Ovary (tissue), 3 donors: ENCODE results near the gene CAMKK2.

ENCODE experiments used
- EP300 ChIP-seq: sonication (generic); formaldehyde crosslinking; IDR thresholded peaks from one replicate; pipeline ENCODE4 v1.6.1; 2017; ENCODE audit warnings: antibody characterized with exemption
- TF ChIP-seq, protein P1 (sequence below), 3 donors: fragments of 450-650 bp in 2 of 3; fragments of 200-600 bp in 1 of 3; IDR thresholded peaks; one replicate each; pipeline versions ENCODE4 v1.5.1 to v1.8.0; 2016 to 2022; ENCODE audit warnings: antibody characterized with exemption in 3 of 3, mild to moderate bottlenecking in 1 of 3
- donor health status: DM: no; HTN: no; CAD: no.

DNA sequence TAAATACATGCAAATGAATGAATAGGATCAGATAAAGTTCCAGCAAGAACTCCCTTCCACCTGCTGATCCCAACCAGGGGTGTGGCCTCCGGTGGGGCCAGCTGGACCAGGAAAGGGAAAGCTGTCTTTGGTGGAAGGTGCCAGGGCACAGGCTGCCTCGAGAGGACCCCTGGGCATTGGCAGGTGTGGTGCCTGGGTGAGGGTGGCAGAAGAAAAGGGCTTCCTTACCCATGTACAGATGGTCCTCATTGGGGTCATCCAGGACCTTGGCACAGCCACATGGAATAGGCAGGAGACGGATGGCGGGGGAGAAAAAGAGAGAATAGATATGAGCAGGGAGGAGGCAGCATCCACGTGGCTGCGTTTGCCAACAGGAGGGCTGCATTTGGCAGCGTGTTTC lies 36.4 kb downstream of the CAMKK2 start:
- TF ChIP-seq, protein P1, sequence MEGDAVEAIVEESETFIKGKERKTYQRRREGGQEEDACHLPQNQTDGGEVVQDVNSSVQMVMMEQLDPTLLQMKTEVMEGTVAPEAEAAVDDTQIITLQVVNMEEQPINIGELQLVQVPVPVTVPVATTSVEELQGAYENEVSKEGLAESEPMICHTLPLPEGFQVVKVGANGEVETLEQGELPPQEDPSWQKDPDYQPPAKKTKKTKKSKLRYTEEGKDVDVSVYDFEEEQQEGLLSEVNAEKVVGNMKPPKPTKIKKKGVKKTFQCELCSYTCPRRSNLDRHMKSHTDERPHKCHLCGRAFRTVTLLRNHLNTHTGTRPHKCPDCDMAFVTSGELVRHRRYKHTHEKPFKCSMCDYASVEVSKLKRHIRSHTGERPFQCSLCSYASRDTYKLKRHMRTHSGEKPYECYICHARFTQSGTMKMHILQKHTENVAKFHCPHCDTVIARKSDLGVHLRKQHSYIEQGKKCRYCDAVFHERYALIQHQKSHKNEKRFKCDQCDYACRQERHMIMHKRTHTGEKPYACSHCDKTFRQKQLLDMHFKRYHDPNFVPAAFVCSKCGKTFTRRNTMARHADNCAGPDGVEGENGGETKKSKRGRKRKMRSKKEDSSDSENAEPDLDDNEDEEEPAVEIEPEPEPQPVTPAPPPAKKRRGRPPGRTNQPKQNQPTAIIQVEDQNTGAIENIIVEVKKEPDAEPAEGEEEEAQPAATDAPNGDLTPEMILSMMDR (IDR thresholded peaks at IDR 0.05): no peak
- TF ChIP-seq EP300: no peak
